Fibroblast of lung (primary cell): ENCODE results near the gene KCNN4.
"Not testable (repeated sequence)": the region's sequence is repeated elsewhere in the genome, so short reads cannot be mapped to it uniquely, and the experiment has no call there.

Experiments
- CTCF ChIP-seq, 2 donors: IDR thresholded peaks in 1 of 2; conservative IDR thresholded peaks in 1 of 2; 1 replicate in 1 of 2; 2 replicates in 1 of 2; pipeline ENCODE4 v1.5.1; 2011 to 2012; ENCODE audit warnings: low read length in 2 of 2, control low read depth in 1 of 2, inconsistent platforms in 1 of 2, low read depth in 1 of 2, mild to moderate bottlenecking in 1 of 2
- EZH2 ChIP-seq: IDR thresholded peaks from 2 replicates; pipeline ENCODE4 v1.5.1; 2012; ENCODE audit warnings: low read length, control low read depth, mild to moderate bottlenecking; ENCODE audit errors: missing control alignments

DNA sequence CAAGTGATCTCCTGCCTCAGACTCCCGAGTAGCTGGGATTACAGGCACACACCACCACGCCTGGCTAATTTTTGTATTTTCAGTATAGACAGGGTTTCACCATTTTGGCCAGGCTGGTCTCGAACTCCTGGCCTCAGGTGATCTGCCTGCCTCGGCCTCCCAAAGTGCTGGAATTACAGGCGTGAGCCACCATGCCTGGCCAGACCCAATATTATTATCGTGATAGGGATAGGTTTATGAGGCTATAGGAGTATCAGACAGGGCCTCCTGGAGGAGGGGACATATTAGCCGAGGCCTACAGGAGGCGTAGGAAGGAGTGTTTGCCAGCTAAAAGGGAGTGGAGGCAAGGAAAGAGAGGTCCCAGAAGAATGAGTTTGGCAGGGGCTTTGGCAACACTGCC, 16.1 kb downstream of the KCNN4 start:
- not testable (repeated sequence) for TF ChIP-seq CTCF (conservative IDR thresholded peaks at IDR 0.05 in 1 of 2, IDR thresholded peaks at IDR 0.05 in 1 of 2; ENCODE audit: low read depth in 1 of 2, low read length in 2 of 2); EZH2
